ENCODE results near the gene KIAA0930.
A peak's percentile ranks its signal among the peaks of the same experiment; 100 is the strongest.

KIAA0930 gene

DNA sequence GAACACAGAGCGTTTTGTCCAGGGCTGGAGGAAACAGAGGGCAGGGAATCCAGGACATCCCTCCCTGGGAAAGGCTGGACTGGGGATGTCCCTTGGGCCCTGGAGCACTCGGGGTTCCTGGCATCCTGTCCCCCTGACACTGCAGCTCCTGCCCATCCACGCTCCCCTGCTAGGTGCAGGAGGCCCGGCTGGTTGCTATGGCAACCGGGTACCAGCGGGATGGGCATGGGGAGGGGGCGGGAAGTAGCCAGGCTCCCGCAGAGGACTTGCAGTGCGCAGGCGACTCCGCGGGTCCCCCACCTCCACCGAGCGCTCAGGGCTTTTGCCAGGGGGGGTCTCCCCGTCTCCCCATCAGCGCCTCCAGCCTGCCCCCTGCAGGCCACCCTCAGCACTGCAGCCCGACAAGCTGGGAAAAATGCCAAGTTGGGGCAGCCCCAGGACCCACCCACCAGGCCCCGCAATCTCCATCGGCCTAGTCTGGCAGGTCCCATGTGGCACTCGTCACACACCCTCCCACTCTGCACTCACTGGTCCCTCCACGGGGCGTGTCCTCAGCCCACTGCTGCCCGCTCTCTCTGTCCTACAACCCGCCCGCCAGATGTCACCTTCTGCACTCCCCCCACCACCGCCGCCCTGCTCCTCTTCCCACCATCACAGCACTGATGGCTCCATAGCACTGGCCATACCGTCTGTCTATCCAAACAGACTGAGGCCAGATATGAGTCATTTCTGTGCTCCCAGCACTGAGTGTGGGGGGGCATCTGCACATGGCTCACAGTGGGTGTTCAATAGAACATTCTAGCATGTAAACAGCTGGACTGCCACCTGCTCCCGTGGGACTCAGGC, 31.5 kb downstream of the KIAA0930 start:
- H3K36me3 ChIP-seq (ENCODE audit: control insufficient read depth in 2 of 2, insufficient read depth in 1 of 2, low read length in 2 of 2) = peaks cover 0 to 53% of the 10 kb centered on the region in 2 experiments; a peak in 2 of 3 replicates
- no peak overlapping the region for H3K4me3 ChIP-seq (ENCODE audit: low read depth, low read length)
- no peaks in the 10 kb centered on the region for H3K4me1 ChIP-seq (ENCODE audit: control insufficient read depth, insufficient read depth, low read length)
- CTCF ChIA-PET = interaction anchor here (0.5 to 2.3 kb wide), 23 partner anchors 8 to 458 kb away, joined by 3 to 25 read pairs (median 4); no protein-coding TSS in a partner anchor
- POLR2A ChIA-PET = interaction anchor here (0.8 to 1.0 kb wide), 2 partner anchors 17 to 45 kb away, joined by 3 read pairs; partner anchors contain the start of gene NUP50
- H3K27ac ChIP-seq (ENCODE audit: extremely low read depth, low read depth, low read length) = no peak overlapping the region
- no peaks in the 10 kb centered on the region for H3K9me3 ChIP-seq (ENCODE audit: control insufficient read depth, insufficient read depth, low read depth, low read length)
- TF ChIP-seq ZNF16 (tag by site-specific recombination; IDR thresholded peaks at IDR 0.05; ENCODE audit: low read depth) (no peak), ZBTB11 (tag by site-specific recombination; conservative IDR thresholded peaks at IDR 0.05; ENCODE audit: low read depth) (no peak), KLF16 (tag by site-specific recombination; IDR thresholded peaks at IDR 0.05) (no peak), ZNF621 (tag by site-specific recombination; IDR thresholded peaks at IDR 0.05) (no peak), SP3 (tag by site-specific recombination; IDR thresholded peaks at IDR 0.05) (no peak), EGR2 (tag by site-specific recombination; IDR thresholded peaks at IDR 0.05; ENCODE audit: low read depth) (peak; percentile 99), ZNF707 (tag by site-specific recombination; IDR thresholded peaks at IDR 0.05) (no peak), ZBTB10 (tag by site-specific recombination; IDR thresholded peaks at IDR 0.05) (peak; percentile 3; the same call in 1 of the 2 replicates), ZNF510 (tag by site-specific recombination; IDR thresholded peaks at IDR 0.05; ENCODE audit: insufficient replicate concordance) (no peak), SP2 (tag by site-specific recombination; IDR thresholded peaks at IDR 0.05) (peak; percentile 6; the same call in 1 of the 2 replicates), ZNF843 (tag by site-specific recombination; IDR thresholded peaks at IDR 0.05) (no peak), ZNF596 (tag by site-specific recombination; IDR thresholded peaks at IDR 0.05) (no peak), MEIS1 (CRISPR knock-in tag; IDR thresholded peaks at IDR 0.05; ENCODE audit: borderline replicate concordance) (no peak), ZBTB8A (tag by site-specific recombination; IDR thresholded peaks at IDR 0.05) (0 out of 2 replicates have a peak, but pooled peaks have one; percentile 11), ZNF837 (tag by site-specific recombination; IDR thresholded peaks at IDR 0.05) (no peak), ZBTB48 (tag by site-specific recombination; IDR thresholded peaks at IDR 0.05) (no peak), ZNF514 (tag by site-specific recombination; IDR thresholded peaks at IDR 0.05) (no peak), ZNF140 (tag by site-specific recombination; IDR thresholded peaks at IDR 0.05) (no peak), ZNF366 (tag by site-specific recombination; conservative IDR thresholded peaks at IDR 0.05) (0 out of 2 replicates have a peak, but pooled peaks have one; percentile 19), ZNF175 (tag by site-specific recombination; IDR thresholded peaks at IDR 0.05) (no peak)
- TF ChIP-seq, protein P1, sequence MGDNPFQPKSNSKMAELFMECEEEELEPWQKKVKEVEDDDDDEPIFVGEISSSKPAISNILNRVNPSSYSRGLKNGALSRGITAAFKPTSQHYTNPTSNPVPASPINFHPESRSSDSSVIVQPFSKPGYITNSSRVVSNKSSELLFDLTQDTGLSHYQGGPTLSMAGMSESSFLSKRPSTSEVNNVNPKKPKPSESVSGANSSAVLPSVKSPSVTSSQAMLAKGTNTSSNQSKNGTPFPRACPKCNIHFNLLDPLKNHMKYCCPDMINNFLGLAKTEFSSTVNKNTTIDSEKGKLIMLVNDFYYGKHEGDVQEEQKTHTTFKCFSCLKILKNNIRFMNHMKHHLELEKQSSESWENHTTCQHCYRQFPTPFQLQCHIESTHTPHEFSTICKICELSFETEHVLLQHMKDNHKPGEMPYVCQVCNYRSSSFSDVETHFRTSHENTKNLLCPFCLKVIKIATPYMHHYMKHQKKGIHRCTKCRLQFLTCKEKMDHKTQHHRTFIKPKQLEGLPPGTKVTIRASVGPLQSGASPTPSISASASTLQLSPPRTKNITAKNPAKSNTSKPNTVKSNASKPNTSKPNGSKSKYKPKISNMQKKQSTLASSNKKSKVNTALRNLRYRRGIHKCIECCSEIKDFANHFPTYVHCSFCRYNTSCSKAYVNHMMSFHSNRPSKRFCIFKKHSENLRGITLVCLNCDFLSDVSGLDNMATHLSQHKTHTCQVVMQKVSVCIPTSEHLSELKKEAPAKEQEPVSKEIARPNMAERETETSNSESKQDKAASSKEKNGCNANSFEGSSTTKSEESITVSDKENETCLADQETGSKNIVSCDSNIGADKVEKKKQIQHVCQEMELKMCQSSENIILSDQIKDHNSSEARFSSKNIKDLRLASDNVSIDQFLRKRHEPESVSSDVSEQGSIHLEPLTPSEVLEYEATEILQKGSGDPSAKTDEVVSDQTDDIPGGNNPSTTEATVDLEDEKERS (tag by site-specific recombination; IDR thresholded peaks at IDR 0.05) = no peak
- TF ChIP-seq, protein P2, sequence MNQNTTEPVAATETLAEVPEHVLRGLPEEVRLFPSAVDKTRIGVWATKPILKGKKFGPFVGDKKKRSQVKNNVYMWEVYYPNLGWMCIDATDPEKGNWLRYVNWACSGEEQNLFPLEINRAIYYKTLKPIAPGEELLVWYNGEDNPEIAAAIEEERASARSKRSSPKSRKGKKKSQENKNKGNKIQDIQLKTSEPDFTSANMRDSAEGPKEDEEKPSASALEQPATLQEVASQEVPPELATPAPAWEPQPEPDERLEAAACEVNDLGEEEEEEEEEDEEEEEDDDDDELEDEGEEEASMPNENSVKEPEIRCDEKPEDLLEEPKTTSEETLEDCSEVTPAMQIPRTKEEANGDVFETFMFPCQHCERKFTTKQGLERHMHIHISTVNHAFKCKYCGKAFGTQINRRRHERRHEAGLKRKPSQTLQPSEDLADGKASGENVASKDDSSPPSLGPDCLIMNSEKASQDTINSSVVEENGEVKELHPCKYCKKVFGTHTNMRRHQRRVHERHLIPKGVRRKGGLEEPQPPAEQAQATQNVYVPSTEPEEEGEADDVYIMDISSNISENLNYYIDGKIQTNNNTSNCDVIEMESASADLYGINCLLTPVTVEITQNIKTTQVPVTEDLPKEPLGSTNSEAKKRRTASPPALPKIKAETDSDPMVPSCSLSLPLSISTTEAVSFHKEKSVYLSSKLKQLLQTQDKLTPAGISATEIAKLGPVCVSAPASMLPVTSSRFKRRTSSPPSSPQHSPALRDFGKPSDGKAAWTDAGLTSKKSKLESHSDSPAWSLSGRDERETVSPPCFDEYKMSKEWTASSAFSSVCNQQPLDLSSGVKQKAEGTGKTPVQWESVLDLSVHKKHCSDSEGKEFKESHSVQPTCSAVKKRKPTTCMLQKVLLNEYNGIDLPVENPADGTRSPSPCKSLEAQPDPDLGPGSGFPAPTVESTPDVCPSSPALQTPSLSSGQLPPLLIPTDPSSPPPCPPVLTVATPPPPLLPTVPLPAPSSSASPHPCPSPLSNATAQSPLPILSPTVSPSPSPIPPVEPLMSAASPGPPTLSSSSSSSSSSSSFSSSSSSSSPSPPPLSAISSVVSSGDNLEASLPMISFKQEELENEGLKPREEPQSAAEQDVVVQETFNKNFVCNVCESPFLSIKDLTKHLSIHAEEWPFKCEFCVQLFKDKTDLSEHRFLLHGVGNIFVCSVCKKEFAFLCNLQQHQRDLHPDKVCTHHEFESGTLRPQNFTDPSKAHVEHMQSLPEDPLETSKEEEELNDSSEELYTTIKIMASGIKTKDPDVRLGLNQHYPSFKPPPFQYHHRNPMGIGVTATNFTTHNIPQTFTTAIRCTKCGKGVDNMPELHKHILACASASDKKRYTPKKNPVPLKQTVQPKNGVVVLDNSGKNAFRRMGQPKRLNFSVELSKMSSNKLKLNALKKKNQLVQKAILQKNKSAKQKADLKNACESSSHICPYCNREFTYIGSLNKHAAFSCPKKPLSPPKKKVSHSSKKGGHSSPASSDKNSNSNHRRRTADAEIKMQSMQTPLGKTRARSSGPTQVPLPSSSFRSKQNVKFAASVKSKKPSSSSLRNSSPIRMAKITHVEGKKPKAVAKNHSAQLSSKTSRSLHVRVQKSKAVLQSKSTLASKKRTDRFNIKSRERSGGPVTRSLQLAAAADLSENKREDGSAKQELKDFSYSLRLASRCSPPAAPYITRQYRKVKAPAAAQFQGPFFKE (tag by site-specific recombination; IDR thresholded peaks at IDR 0.05; ENCODE audit: borderline replicate concordance) = no peak
